GM23338 (cell line): ENCODE results near the gene SYT11. TPM values are rescaled to one million over a fixed set of nuclear protein-coding genes. Genes with fewer than 3 reads are reported as not detected.

Source experiments
- ATAC-seq: fragments of 200-7000 bp; cut with Tn5 transposase; 3 replicates; pipeline ENCODE4 v1.9.1; 2020
- DNase-seq: peaks from one replicate; pipeline ENCODE4 v3.0.0-alpha.2; 2015; ENCODE audit warnings: low spot score
- H2AFZ ChIP-seq: fragments of 200-600 bp; sonication (generic); 2 replicates; pipeline ENCODE4 v1.8.0; 2016; ENCODE audit warnings: antibody characterized with exemption, mild to moderate bottlenecking, moderate library complexity
- H3F3A ChIP-seq: fragments of 200-600 bp; sonication (generic); replicated peaks from 2 replicates; pipeline ENCODE4 v1.8.0; 2017; ENCODE audit warnings: antibody characterized with exemption, mixed run types, low read depth
- H3K27ac ChIP-seq: fragments of 200-600 bp; sonication (generic); 2 replicates; pipeline ENCODE4 v1.6.1; 2016; ENCODE audit warnings: low read depth
- H3K27me3 ChIP-seq: fragments of 200-600 bp; sonication (generic); 2 replicates; pipeline ENCODE4 v1.8.0; 2016; ENCODE audit warnings: mild to moderate bottlenecking, mixed run types, moderate library complexity; ENCODE audit not compliant: insufficient read depth
- H3K36me3 ChIP-seq: fragments of 200-600 bp; sonication (generic); 2 replicates; pipeline ENCODE4 v1.8.0; 2016; ENCODE audit warnings: mild to moderate bottlenecking; ENCODE audit not compliant: insufficient read depth
- H3K4me1 ChIP-seq: fragments of 200-600 bp; sonication (generic); 2 replicates; pipeline ENCODE4 v1.8.0; 2016; ENCODE audit warnings: mild to moderate bottlenecking, moderate library complexity; ENCODE audit not compliant: insufficient read depth
- H3K4me2 ChIP-seq: fragments of 200-600 bp; sonication (generic); 2 replicates; pipeline ENCODE4 v1.7.1; 2017; ENCODE audit warnings: mixed run types
- H3K4me3 ChIP-seq: fragments of 200-600 bp; sonication (generic); 2 replicates; pipeline ENCODE4 v1.6.1; 2016; ENCODE audit warnings: mixed run types
- H3K79me2 ChIP-seq: fragments of 200-600 bp; sonication (generic); replicated peaks from 2 replicates; pipeline ENCODE4 v1.8.0; 2017; ENCODE audit warnings: mild to moderate bottlenecking; ENCODE audit not compliant: insufficient read depth
- H3K9me2 ChIP-seq: fragments of 200-600 bp; sonication (generic); 2 replicates; pipeline ENCODE4 v1.8.0; 2017; ENCODE audit not compliant: insufficient read depth
- H4K20me1 ChIP-seq: fragments of 200-600 bp; sonication (generic); replicated peaks from 2 replicates; pipeline ENCODE4 v1.8.0; 2017; ENCODE audit warnings: mild to moderate bottlenecking; ENCODE audit not compliant: insufficient read depth
- H3K27ac Mint-ChIP-seq: 2 replicates; pipeline ENCODE4 v1.8.0; 2020; ENCODE audit warnings: inconsistent platforms, mild to moderate bottlenecking, moderate library complexity, mixed read lengths
- H3K27me3 Mint-ChIP-seq: 3 replicates; pipeline ENCODE4 v1.8.0; 2022; ENCODE audit warnings: low read depth, mild to moderate bottlenecking, moderate library complexity, mixed read lengths, inconsistent platforms; ENCODE audit not compliant: insufficient read depth, poor library complexity
- H3K36me3 Mint-ChIP-seq: 3 replicates; pipeline ENCODE4 v1.8.0; 2021; ENCODE audit warnings: low read depth, mild to moderate bottlenecking, inconsistent platforms, moderate library complexity, mixed read lengths
- H3K4me1 Mint-ChIP-seq: 3 replicates; pipeline ENCODE4 v1.8.0; 2020; ENCODE audit warnings: mild to moderate bottlenecking, inconsistent platforms, mixed read lengths
- H3K4me3 Mint-ChIP-seq: 3 replicates; pipeline ENCODE4 v1.8.0; 2021; ENCODE audit warnings: moderate library complexity, mild to moderate bottlenecking, inconsistent platforms, mixed read lengths
- H3K9me3 Mint-ChIP-seq: 3 replicates; pipeline ENCODE4 v1.8.0; 2020; ENCODE audit warnings: moderate library complexity, mild to moderate bottlenecking, inconsistent platforms, mixed read lengths
- CTCF ChIP-seq, 2 experiments: fragments of 200-600 bp in 1 of 2; sonication (generic) in 1 of 2; conservative IDR thresholded peaks; 2 replicates each; pipeline versions ENCODE4 v1.5.1 to v1.6.1; 2016 to 2017; ENCODE audit warnings: antibody characterized with exemption in 2 of 2, low read depth in 2 of 2, mild to moderate bottlenecking in 2 of 2, moderate library complexity in 1 of 2
- ETS1 ChIP-seq: IDR thresholded peaks from 2 replicates; pipeline ENCODE4 v1.6.1; 2016; ENCODE audit warnings: antibody characterized with exemption
- EZH2 ChIP-seq: fragments of 200-600 bp; sonication (generic); IDR thresholded peaks from one replicate; pipeline ENCODE4 v1.8.0; 2017; ENCODE audit warnings: antibody characterized with exemption, mild to moderate bottlenecking, low read depth; ENCODE audit not compliant: unreplicated experiment
- EZH2phosphoT487 ChIP-seq: fragments of 200-600 bp; sonication (generic); IDR thresholded peaks from one replicate; pipeline ENCODE4 v1.8.1; 2018; ENCODE audit warnings: antibody characterized with exemption; ENCODE audit not compliant: unreplicated experiment
- STAT1 ChIP-seq: IDR thresholded peaks from one replicate; pipeline ENCODE4 v1.6.1; 2016; ENCODE audit warnings: antibody characterized with exemption; ENCODE audit not compliant: unreplicated experiment
- ZNF462 ChIP-seq: fragments of 250-450 bp; sonication (Bioruptor Pico); IDR thresholded peaks from 2 replicates; pipeline ENCODE4 v1.5.0; 2020; ENCODE audit warnings: mild to moderate bottlenecking, moderate library complexity
- polyA plus RNA-seq: library from polyadenylated mRNA; unstranded; fragments of >200 nt; fragmentation: Nextera tagmentation; extraction: Ambion mirVana; gene quantifications from 2 replicates; pipeline ENCODE4 v1.2.1, GENCODE V29; 2016
- total RNA-seq: library from RNA; depleted of rRNA; stranded (reverse); fragments of >200 nt; shearing (Covaris generic); gene quantifications from 2 replicates; pipeline ENCODE4 v1.2.3, GENCODE V29; 2014

Gene SYT11
- total and polyA plus RNA-seq, 2 experiments from 2014 or later, result 3.9 to 15.9 TPM

- TF ChIP-seq ZNF462 (CRISPR knock-in tag) (no peak), EZH2phosphoT487 (no peak)
Measured at GRCh38 chr1:155864393-155864792, 5.0 kb downstream of the SYT11 start (continued).

- no peaks in the 10 kb centered on the region for H3K79me2 ChIP-seq
- H3K4me1 ChIP-seq, result no peaks in the 10 kb centered on the region
- H3K4me3 Mint-ChIP-seq, result no peak overlapping the region
- TF ChIP-seq EZH2 (no peak), STAT1 (no peak), ETS1 (no peak), CTCF (conservative IDR thresholded peaks at IDR 0.05; ENCODE audit: low read depth in 2 of 2) (no peak), ZNF462 (CRISPR knock-in tag) (no peak)
Measured at GRCh38 chr1:155867766-155868165, 8.4 kb downstream of the SYT11 start.

More at GRCh38 chr1:155867766-155868165, 8.4 kb downstream of the SYT11 start:
- ATAC-seq, result no peak
- Histone ChIP-seq H2AFZ (no peak overlapping the region), H3K4me2 (no peak overlapping the region), H4K20me1 (no peaks in the 10 kb centered on the region; the same call in 1 of the 2 replicates), H3K4me3 (no peak overlapping the region), H3F3A (no peaks in the 10 kb centered on the region), H3K27ac (no peak overlapping the region), H3K36me3 (no peaks in the 10 kb centered on the region), H3K27me3 (no peaks in the 10 kb centered on the region), H3K9me2 (0 out of 2 replicates have a peak, but pooled peaks cover 4% of the 10 kb centered on the region)
- H3K9me3 Mint-ChIP-seq, result no peaks in the 10 kb centered on the region; the same call in 2 of the 3 replicates
- peaks cover 2% of the 10 kb centered on the region for H3K27me3 Mint-ChIP-seq
- no peaks in the 10 kb centered on the region; the same call in 2 of the 3 replicates for H3K36me3 Mint-ChIP-seq
- H3K4me1 Mint-ChIP-seq, result no peaks in the 10 kb centered on the region
- no peak for DNase-seq
- no peak overlapping the region for H3K27ac Mint-ChIP-seq
